GM12891 (cell line): ENCODE results near the gene LSM3.

Experiments
- POLR2A ChIP-seq: IDR thresholded peaks from 2 replicates; pipeline ENCODE4 v1.6.1; 2011; ENCODE audit warnings: low read depth, low read length, control low read depth
- POLR2AphosphoS5 ChIP-seq: IDR thresholded peaks from 2 replicates; pipeline ENCODE4 v1.6.1; 2011; ENCODE audit warnings: low read depth, low read length, control low read depth
- TAF1 ChIP-seq: IDR thresholded peaks from 2 replicates; pipeline ENCODE4 v1.6.1; 2011; ENCODE audit warnings: low read depth, low read length, control low read depth

GRCh38 chr3:14141144-14141543 lies 37.5 kb upstream of the LSM3 start:
- no peak for TF ChIP-seq TAF1
- no peak for TF ChIP-seq POLR2A
- no peak for TF ChIP-seq POLR2AphosphoS5
